GM19324 (cell line): ENCODE results near the gene GRIK3.
"Not testable (repeated sequence)": the region's sequence is repeated elsewhere in the genome, so short reads cannot be mapped to it uniquely, and the experiment has no call there.

Source experiments
- ATAC-seq: cut with Tn5 transposase; IDR thresholded peaks from one replicate; pipeline ENCODE4 v1.9.1; 2021; ENCODE audit warnings: mild to moderate bottlenecking, moderate library complexity; ENCODE audit not compliant: unreplicated experiment, low FRiP score

GRIK3 gene

GRCh38 chr1:37034121-37035013 lies at the start of gene GRIK3:
Gene GRIK3, minus strand, starts transcription at chr1:37034515. Its CDS starts 407 bp downstream, at chr1:37034108.
- ATAC-seq, result no peak

- no peak for ATAC-seq
Observed at GRCh38 chr1:37084013-37084412, 49.7 kb upstream of the GRIK3 start.

GRCh38 chr1:37083603-37084002 lies 49.3 kb upstream of the GRIK3 start:
- ATAC-seq, result no peak

- not testable (repeated sequence) for ATAC-seq
Observed at GRCh38 chr1:37080296-37080986, 46.1 kb upstream of the GRIK3 start.

- ATAC-seq, result no peak
Observed at GRCh38 chr1:37078866-37079265, 44.6 kb upstream of the GRIK3 start.

- no peak for ATAC-seq
Observed at GRCh38 chr1:37076168-37076567, 41.9 kb upstream of the GRIK3 start.

- no peak for ATAC-seq
Observed at GRCh38 chr1:37073854-37074379, 39.6 kb upstream of the GRIK3 start.

- ATAC-seq, result no peak
Observed at GRCh38 chr1:37073152-37073853, 39.0 kb upstream of the GRIK3 start.

- no peak for ATAC-seq
Observed at GRCh38 chr1:37071829-37072228, 37.5 kb upstream of the GRIK3 start.

GRCh38 chr1:37070126-37070525 lies 35.8 kb upstream of the GRIK3 start:
- no peak for ATAC-seq

- ATAC-seq, result no peak
Observed at GRCh38 chr1:37069406-37069805, 35.1 kb upstream of the GRIK3 start.

- no peak for ATAC-seq
Observed at GRCh38 chr1:37068897-37069296, 34.6 kb upstream of the GRIK3 start.

- no peak for ATAC-seq
Observed at GRCh38 chr1:37068260-37068659, 33.9 kb upstream of the GRIK3 start.

- ATAC-seq, result no peak
Observed at GRCh38 chr1:37064039-37064438, 29.7 kb upstream of the GRIK3 start.

GRCh38 chr1:37059346-37059745 lies 25.0 kb upstream of the GRIK3 start:
- no peak for ATAC-seq

- ATAC-seq, result no peak
Observed at GRCh38 chr1:37058424-37058988, 24.2 kb upstream of the GRIK3 start.

- ATAC-seq, result no peak
Observed at GRCh38 chr1:37056325-37056724, 22.0 kb upstream of the GRIK3 start.

GRCh38 chr1:37055631-37056030 lies 21.3 kb upstream of the GRIK3 start:
- no peak for ATAC-seq

- ATAC-seq, result no peak
Observed at GRCh38 chr1:37053173-37053572, 18.9 kb upstream of the GRIK3 start.

GRCh38 chr1:37052120-37052519 lies 17.8 kb upstream of the GRIK3 start:
- ATAC-seq, result no peak

GRCh38 chr1:37051346-37051745 lies 17.0 kb upstream of the GRIK3 start:
- no peak for ATAC-seq
